ENCODE measurements around the gene MFNG.

GRCh38 chr22:37473437-37473946, 12.7 kb downstream of the MFNG start:
- no peak for TF ChIP-seq CTCF (IDR thresholded peaks at IDR 0.05)
- no peak for TF ChIP-seq POLR2A (IDR thresholded peaks at IDR 0.05)
